Measurements from ENCODE around the gene EPC2. TPM values are rescaled to one million over a fixed set of nuclear protein-coding genes. Genes with fewer than 3 reads are reported as not detected.
"Not testable (repeated sequence)": the region's sequence is repeated elsewhere in the genome, so short reads cannot be mapped to it uniquely, and the experiment has no call there.

Gene EPC2
- total and polyA plus RNA-seq, 10 of the 15 experiments (the other 5 are each of a cell fraction or from before 2014, with no cell fraction given), result 2.0 to 16.5 (median 10.8) TPM

DNA sequence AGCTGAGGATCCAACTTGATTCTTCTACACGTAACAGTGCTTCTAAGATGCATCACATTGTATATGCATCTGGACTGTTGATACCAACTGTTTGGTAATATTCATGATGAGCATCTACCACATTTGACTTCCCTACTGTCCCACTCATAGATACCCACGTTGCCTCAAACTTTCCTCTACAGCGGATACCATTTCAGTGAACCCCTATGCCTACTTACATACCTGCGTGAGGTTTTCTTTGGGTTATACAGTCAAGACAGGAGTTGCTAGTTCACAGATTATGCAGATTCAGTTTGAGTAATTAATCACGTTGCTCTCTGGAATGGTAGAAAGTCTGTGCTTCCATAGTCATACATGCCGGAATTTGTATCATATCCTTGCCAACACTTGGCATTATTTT is 40.0 kb downstream of the EPC2 start (continued):
- TF ChIP-seq MEF2B (IDR thresholded peaks at IDR 0.05; ENCODE audit: partially characterized antibody, poor library complexity, severe bottlenecking) (no peak), MEF2A (IDR thresholded peaks at IDR 0.05; ENCODE audit: insufficient read depth, low read depth, low read length) (no peak), JUNB (IDR thresholded peaks at IDR 0.05) (no peak), LARP7 (IDR thresholded peaks at IDR 0.05) (no peak), NR2C2 (IDR thresholded peaks at IDR 0.05; ENCODE audit: borderline replicate concordance, control insufficient read depth, insufficient read length, low read depth) (no peak)
- TF ChIP-seq, protein P1, sequence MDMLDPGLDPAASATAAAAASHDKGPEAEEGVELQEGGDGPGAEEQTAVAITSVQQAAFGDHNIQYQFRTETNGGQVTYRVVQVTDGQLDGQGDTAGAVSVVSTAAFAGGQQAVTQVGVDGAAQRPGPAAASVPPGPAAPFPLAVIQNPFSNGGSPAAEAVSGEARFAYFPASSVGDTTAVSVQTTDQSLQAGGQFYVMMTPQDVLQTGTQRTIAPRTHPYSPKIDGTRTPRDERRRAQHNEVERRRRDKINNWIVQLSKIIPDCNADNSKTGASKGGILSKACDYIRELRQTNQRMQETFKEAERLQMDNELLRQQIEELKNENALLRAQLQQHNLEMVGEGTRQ (IDR thresholded peaks at IDR 0.05; ENCODE audit: borderline replicate concordance, low read depth, low read length), result no peak

DNA sequence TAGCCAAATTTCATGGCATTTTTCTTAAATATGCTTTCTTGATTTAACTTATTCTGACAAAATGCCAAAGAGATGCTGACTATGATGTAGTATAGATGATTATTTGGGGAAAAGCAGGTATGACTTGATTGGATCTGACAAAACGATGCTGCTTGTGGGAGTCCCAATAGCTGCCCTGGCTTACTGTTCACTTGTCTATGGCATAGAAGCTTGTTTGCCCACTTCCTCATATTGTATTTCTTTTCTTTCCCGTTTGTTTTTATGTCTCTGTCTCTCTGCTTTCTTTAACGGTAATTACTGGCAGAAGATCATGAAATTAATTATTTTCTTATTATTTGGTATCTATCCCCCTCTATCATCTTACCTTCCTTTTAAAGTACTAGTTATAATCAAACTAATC is 43.0 kb downstream of the EPC2 start:
- FAIRE-seq (no peak), DNase-seq (ENCODE audit: low read depth, low spot score) (no peak), ATAC-seq (no peak)
- Histone ChIP-seq H2AFZ (ENCODE audit: control insufficient read depth, low read depth, low read length) (no peak overlapping the region), H3K9me3 (replicated peaks; ENCODE audit: control insufficient read depth, insufficient read depth, low read length) (peaks cover 2% of the 10 kb centered on the region; the same call in 1 of the 3 replicates), H4K20me1 (ENCODE audit: control insufficient read depth, insufficient read depth) (no peaks in the 10 kb centered on the region), H3K27me3 (replicated peaks in 1 of 2; ENCODE audit: control insufficient read depth in 2 of 2, insufficient read depth in 2 of 2, low read length in 1 of 2) (no peaks in the 10 kb centered on the region), H3K4me1 (ENCODE audit: control insufficient read depth, insufficient read depth, low read length) (no peaks in the 10 kb centered on the region), H3K79me2 (ENCODE audit: control insufficient read depth, insufficient read depth, low read length) (peaks cover 23% of the 10 kb centered on the region), H3K4me2 (ENCODE audit: control insufficient read depth, insufficient read depth) (no peak overlapping the region), H3K36me3 (ENCODE audit: control insufficient read depth in 2 of 2, insufficient read depth in 2 of 2, low read length in 1 of 2) (no peaks in the 10 kb centered on the region), H3K9ac (ENCODE audit: control insufficient read depth, insufficient read depth, low read length) (no peak overlapping the region), H3K4me3 (no peak overlapping the region), H3K27ac (ENCODE audit: control insufficient read depth, insufficient read depth) (no peak overlapping the region)
- POLR2A ChIA-PET, result interaction anchor here (0.7 kb wide), 1 partner anchor 101 kb away, joined by 4 read pairs; no protein-coding TSS in a partner anchor
- RAD21 ChIA-PET (ENCODE audit: unreplicated experiment), result no interaction called here
- intact Hi-C loops (cut with micrococcal nuclease; ENCODE audit: unreplicated experiment), result no loop called here
- in situ Hi-C loops (cut with MboI), result no loop called here
- CTCF ChIA-PET, result interaction anchor here (1.5 kb wide), 1 partner anchor 12 kb away, joined by 5 read pairs; no protein-coding TSS in a partner anchor
- SMC1A ChIA-PET (ENCODE audit: uncharacterized antibody, unreplicated experiment), result interaction anchor here (0.6 to 1.4 kb wide), 3 partner anchors 12 to 192 kb away, joined by 3 to 8 read pairs (median 3); no protein-coding TSS in a partner anchor
- TF ChIP-seq STAT1 (conservative IDR thresholded peaks at IDR 0.05), result no peak
- TF ChIP-seq SPI1 (IDR thresholded peaks at IDR 0.05; ENCODE audit: borderline replicate concordance, insufficient read depth, low read depth, low read length), result peak; percentile 45; the same call in 1 of the 2 replicates
- 98% methylated on average over 3 of the region's 3 CpGs for WGBS (ENCODE audit: insufficient coverage, insufficient replicate concordance, low lambda C conversion rate, missing lambda C conversion rate)
- BruUV-seq (replicated peaks), result no TSS peak

DNA sequence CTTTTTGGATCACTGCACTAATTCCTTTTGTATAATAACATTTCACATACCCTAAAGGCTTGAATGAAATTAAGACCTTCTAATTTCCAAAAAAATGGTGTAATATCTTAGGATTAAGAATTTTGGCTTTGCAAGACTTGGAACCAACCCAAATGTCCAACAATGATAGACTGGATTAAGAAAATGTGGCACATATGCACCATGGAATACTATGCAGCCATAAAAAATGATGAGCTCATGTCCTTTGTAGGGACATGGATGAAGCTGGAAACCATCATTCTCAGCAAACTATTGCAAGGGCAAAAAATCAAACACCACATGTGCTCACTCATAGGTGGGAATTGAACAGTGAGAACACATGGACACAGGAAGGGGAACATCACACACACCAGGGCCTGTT is 43.5 kb downstream of the EPC2 start:
- H3K9ac ChIP-seq (ENCODE audit: control insufficient read depth, insufficient read depth, low read length); H3K36me3 ChIP-seq (ENCODE audit: control insufficient read depth in 2 of 2, insufficient read depth in 2 of 2, low read length in 1 of 2); H2AFZ ChIP-seq (ENCODE audit: control insufficient read depth, low read depth, low read length); H3K27me3 ChIP-seq (replicated peaks in 1 of 2; ENCODE audit: control insufficient read depth in 2 of 2, insufficient read depth in 2 of 2, low read length in 1 of 2); RAD21 ChIA-PET (ENCODE audit: unreplicated experiment); H4K20me1 ChIP-seq (ENCODE audit: control insufficient read depth, insufficient read depth); CTCF ChIA-PET; DNase-seq (ENCODE audit: low read depth, low spot score); BruUV-seq (replicated peaks); intact Hi-C loops (cut with micrococcal nuclease; ENCODE audit: unreplicated experiment); H3K4me1 ChIP-seq (ENCODE audit: control insufficient read depth, insufficient read depth, low read length); H3K4me2 ChIP-seq (ENCODE audit: control insufficient read depth, insufficient read depth); FAIRE-seq; ATAC-seq; H3K9me3 ChIP-seq (replicated peaks; ENCODE audit: control insufficient read depth, insufficient read depth, low read length); H3K27ac ChIP-seq (ENCODE audit: control insufficient read depth, insufficient read depth); H3K4me3 ChIP-seq; in situ Hi-C loops (cut with MboI): not testable (repeated sequence)
- SMC1A ChIA-PET (ENCODE audit: uncharacterized antibody, unreplicated experiment), result interaction anchor here (1.4 kb wide), 1 partner anchor 12 kb away, joined by 8 read pairs; no protein-coding TSS in a partner anchor
- POLR2A ChIA-PET, result interaction anchor here (0.7 kb wide), 1 partner anchor 101 kb away, joined by 4 read pairs; no protein-coding TSS in a partner anchor
- H3K79me2 ChIP-seq (ENCODE audit: control insufficient read depth, insufficient read depth, low read length), result peaks cover 23% of the 10 kb centered on the region
